Keratinocyte (primary cell): Measurements from ENCODE around the gene EML1. TPM values are rescaled to one million over a fixed set of nuclear protein-coding genes. Genes with fewer than 3 reads are reported as not detected.

ENCODE experiments used
- DNase-seq: peaks from one replicate; pipeline ENCODE4 v3.0.0-alpha.2; 2011; ENCODE audit warnings: low read depth, missing footprints, low spot score
- FAIRE-seq: peaks from 2 replicates; lab custom pipeline; 2011; peaks lifted over from hg19 to GRCh38; lab: Jason Lieb, UNC
- H2AFZ ChIP-seq: 2 replicates; pipeline ENCODE4 v1.6.0; 2012; ENCODE audit warnings: low read length, control low read depth, inconsistent platforms; ENCODE audit not compliant: control insufficient read depth
- H3K27ac ChIP-seq: 2 replicates; pipeline ENCODE4 v1.5.1; 2011; ENCODE audit warnings: low read length; ENCODE audit not compliant: control insufficient read depth, insufficient read depth
- H3K27me3 ChIP-seq: 3 replicates; pipeline ENCODE4 v1.6.0; 2011; ENCODE audit warnings: low read length; ENCODE audit not compliant: control insufficient read depth, insufficient read depth; ENCODE audit errors: extremely low read depth
- H3K36me3 ChIP-seq, 2 experiments: 2 replicates in 1 of 2; 3 replicates in 1 of 2; pipeline ENCODE4 v1.5.1; 2011; ENCODE audit warnings: low read length in 2 of 2, mild to moderate bottlenecking in 1 of 2; ENCODE audit not compliant: control insufficient read depth in 2 of 2, insufficient read depth in 2 of 2; ENCODE audit errors: extremely low read depth in 1 of 2
- H3K4me1 ChIP-seq: 3 replicates; pipeline ENCODE4 v1.5.1; 2011; ENCODE audit warnings: low read length; ENCODE audit not compliant: control insufficient read depth, insufficient read depth; ENCODE audit errors: extremely low read depth
- H3K4me2 ChIP-seq: 3 replicates; pipeline ENCODE4 v1.6.0; 2011; ENCODE audit warnings: low read depth, low read length; ENCODE audit not compliant: control insufficient read depth, insufficient read depth; ENCODE audit errors: extremely low read depth
- H3K4me3 ChIP-seq, 3 experiments: fragments of 200-600 bp in 1 of 3; sonication (generic) in 1 of 3; 2 replicates in 2 of 3; 3 replicates in 1 of 3; pipeline ENCODE4 v1.5.1; 2011 to 2016; ENCODE audit warnings: low read length in 3 of 3, mild to moderate bottlenecking in 3 of 3, control low read depth in 2 of 3, inconsistent platforms in 1 of 3, low read depth in 1 of 3, mixed read lengths in 1 of 3, mixed run types in 1 of 3, moderate library complexity in 1 of 3; ENCODE audit not compliant: control insufficient read depth in 2 of 3, insufficient read depth in 2 of 3; ENCODE audit errors: extremely low read depth in 1 of 3
- H3K79me2 ChIP-seq: 2 replicates; pipeline ENCODE4 v1.6.0; 2012; ENCODE audit warnings: low read length; ENCODE audit not compliant: control insufficient read depth, insufficient read depth
- H3K9ac ChIP-seq: 3 replicates; pipeline ENCODE4 v1.6.0; 2011; ENCODE audit warnings: low read length; ENCODE audit not compliant: control insufficient read depth, insufficient read depth; ENCODE audit errors: extremely low read depth
- H3K9me1 ChIP-seq: 3 replicates; pipeline ENCODE4 v1.6.0; 2011; ENCODE audit warnings: low read length; ENCODE audit not compliant: control insufficient read depth, insufficient read depth; ENCODE audit errors: extremely low read depth
- H3K9me3 ChIP-seq: 2 replicates; pipeline ENCODE4 v1.5.1; 2012; ENCODE audit warnings: low read depth, low read length; ENCODE audit not compliant: control insufficient read depth
- H4K20me1 ChIP-seq: 3 replicates; pipeline ENCODE4 v1.6.0; 2011; ENCODE audit warnings: low read length; ENCODE audit not compliant: control insufficient read depth, insufficient read depth; ENCODE audit errors: extremely low read depth
- EZH2 ChIP-seq: IDR thresholded peaks from one replicate; pipeline ENCODE4 v1.6.1; 2012; ENCODE audit warnings: inconsistent platforms, mild to moderate bottlenecking, low read length, moderate library complexity
- dilution Hi-C: fragments of 300-500 bp; cut with MboI; formaldehyde crosslinking; loops from one replicate; pipeline ENCODE4 v1.7.0; 2020; ENCODE audit warnings: low sequenced_read_pairs; ENCODE audit not compliant: extremely low pct_ligation_motif_present
- polyA plus RNA-seq, 5 experiments: library from polyadenylated mRNA; depleted of rRNA in 3 of 5; stranded (reverse) in 3 of 5; stranded (forward) in 1 of 5; unstranded in 1 of 5; fragments of >200 nt; gene quantifications; 1 replicate in 1 of 5; 2 replicates in 3 of 5; 3 replicates in 1 of 5; pipeline versions ENCODE4 v1.2.1 to v1.2.3, GENCODE V29; 2011 to 2012; ENCODE audit warnings: missing spikeins in 2 of 5, low read depth in 1 of 5, low replicate concordance in 1 of 5
- TF ChIP-seq, protein P1 (sequence below), 3 experiments: IDR thresholded peaks in 1 of 3; conservative IDR thresholded peaks in 1 of 3; optimal IDR thresholded peaks in 1 of 3; 2 replicates in 2 of 3; 3 replicates in 1 of 3; pipeline versions ENCODE3 to v1.5.1; 2011; ENCODE audit warnings: low read length in 3 of 3, mild to moderate bottlenecking in 3 of 3, moderate library complexity in 2 of 3, control low read depth in 1 of 3, inconsistent platforms in 1 of 3; ENCODE audit not compliant: insufficient read depth in 2 of 3; ENCODE audit errors: extremely low read depth in 1 of 3

The EML1 gene
- polyA plus RNA-seq, 1 donor (not counting 4 experiments of a cell fraction or from before 2014, with no cell fraction given) = 0.84 TPM

- Histone ChIP-seq H3K4me3 (no peak overlapping the region), H3K27me3 (peaks cover 43% of the 10 kb centered on the region), H3K4me2 (no peak overlapping the region), H2AFZ (no peak overlapping the region), H3K4me1 (no peaks in the 10 kb centered on the region), H3K9me1 (no peaks in the 10 kb centered on the region), H3K9me3 (no peaks in the 10 kb centered on the region), H4K20me1 (no peaks in the 10 kb centered on the region), H3K36me3 (no peaks in the 10 kb centered on the region), H3K9ac (no peak overlapping the region), H3K27ac (no peak overlapping the region), H3K79me2 (no peaks in the 10 kb centered on the region)
- TF ChIP-seq, protein P1, sequence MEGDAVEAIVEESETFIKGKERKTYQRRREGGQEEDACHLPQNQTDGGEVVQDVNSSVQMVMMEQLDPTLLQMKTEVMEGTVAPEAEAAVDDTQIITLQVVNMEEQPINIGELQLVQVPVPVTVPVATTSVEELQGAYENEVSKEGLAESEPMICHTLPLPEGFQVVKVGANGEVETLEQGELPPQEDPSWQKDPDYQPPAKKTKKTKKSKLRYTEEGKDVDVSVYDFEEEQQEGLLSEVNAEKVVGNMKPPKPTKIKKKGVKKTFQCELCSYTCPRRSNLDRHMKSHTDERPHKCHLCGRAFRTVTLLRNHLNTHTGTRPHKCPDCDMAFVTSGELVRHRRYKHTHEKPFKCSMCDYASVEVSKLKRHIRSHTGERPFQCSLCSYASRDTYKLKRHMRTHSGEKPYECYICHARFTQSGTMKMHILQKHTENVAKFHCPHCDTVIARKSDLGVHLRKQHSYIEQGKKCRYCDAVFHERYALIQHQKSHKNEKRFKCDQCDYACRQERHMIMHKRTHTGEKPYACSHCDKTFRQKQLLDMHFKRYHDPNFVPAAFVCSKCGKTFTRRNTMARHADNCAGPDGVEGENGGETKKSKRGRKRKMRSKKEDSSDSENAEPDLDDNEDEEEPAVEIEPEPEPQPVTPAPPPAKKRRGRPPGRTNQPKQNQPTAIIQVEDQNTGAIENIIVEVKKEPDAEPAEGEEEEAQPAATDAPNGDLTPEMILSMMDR (optimal IDR thresholded peaks at IDR 0.05 in 1 of 3, IDR thresholded peaks at IDR 0.05 in 1 of 3, conservative IDR thresholded peaks at IDR 0.05 in 1 of 3; ENCODE audit: extremely low read depth in 1 of 3, insufficient read depth in 2 of 3, low read length in 3 of 3) = no peak
- DNase-seq (no peak), FAIRE-seq (no peak)
- dilution Hi-C loops = no loop called here
Observed at GRCh38 chr14:99769799-99770198, 23.4 kb upstream of the EML1 start.

GRCh38 chr14:99772371-99773283 lies 20.6 kb upstream of the EML1 start:
- no peak for DNase-seq

More at GRCh38 chr14:99772371-99773283, 20.6 kb upstream of the EML1 start:
- H3K27me3 ChIP-seq = peaks cover 46% of the 10 kb centered on the region
- no peak overlapping the region for H2AFZ ChIP-seq
- no peaks in the 10 kb centered on the region for H3K79me2 ChIP-seq
- H4K20me1 ChIP-seq = no peaks in the 10 kb centered on the region
- H3K36me3 ChIP-seq = no peaks in the 10 kb centered on the region
- no peak overlapping the region for H3K9ac ChIP-seq
- H3K9me3 ChIP-seq = no peaks in the 10 kb centered on the region
- FAIRE-seq = no peak
- H3K27ac ChIP-seq = no peak overlapping the region
- dilution Hi-C loops = no loop called here
- H3K9me1 ChIP-seq = no peaks in the 10 kb centered on the region
- H3K4me2 ChIP-seq = no peak overlapping the region
- TF ChIP-seq, protein P1 (optimal IDR thresholded peaks at IDR 0.05 in 1 of 3, IDR thresholded peaks at IDR 0.05 in 1 of 3, conservative IDR thresholded peaks at IDR 0.05 in 1 of 3; ENCODE audit: extremely low read depth in 1 of 3, insufficient read depth in 2 of 3, low read length in 3 of 3) = no peak
- no peak for TF ChIP-seq EZH2
- no peaks in the 10 kb centered on the region for H3K4me1 ChIP-seq
- H3K4me3 ChIP-seq = no peak overlapping the region
